Right lobe of liver (tissue), 6 donors: ENCODE results near the gene COX4I2. TPM values are rescaled to one million over a fixed set of nuclear protein-coding genes. Genes with fewer than 3 reads are reported as not detected.

Experiments
- ATAC-seq, 4 donors: fragments of 200-7000 bp; cut with Tn5 transposase; one replicate each; pipeline ENCODE4 v1.9.1; 2020; ENCODE audit warnings: mild to moderate bottlenecking in 4 of 4, moderate library complexity in 4 of 4
- DNase-seq, 3 donors: peaks; one replicate each; pipeline ENCODE4 v3.0.0-alpha.2; 2020
- H3K27ac ChIP-seq, 3 donors: fragments of 200-600 bp; one replicate each; pipeline ENCODE4 v1.8.0; 2022
- H3K27me3 ChIP-seq, 2 donors: fragments of 200-600 bp; one replicate each; pipeline ENCODE4 v1.8.0; 2022
- H3K36me3 ChIP-seq, 4 donors: fragments of 200-600 bp; sonication (generic) in 1 of 4; one replicate each; pipeline versions ENCODE4 v1.5.1 to v1.8.0; 2017 to 2022; ENCODE audit warnings: control low read depth in 1 of 4
- H3K4me1 ChIP-seq, 4 donors: fragments of 200-600 bp; sonication (generic) in 1 of 4; one replicate each; pipeline versions ENCODE4 v1.5.1 to v1.8.0; 2017 to 2022; ENCODE audit warnings: control low read depth in 1 of 4
- H3K4me3 ChIP-seq, 3 donors: fragments of 200-600 bp; one replicate each; pipeline ENCODE4 v1.8.0; 2022
- H3K9me3 ChIP-seq, 4 donors: fragments of 200-600 bp; sonication (generic) in 1 of 4; one replicate each; pipeline versions ENCODE4 v1.5.1 to v1.8.0; 2017 to 2022; ENCODE audit warnings: control low read depth in 1 of 4
- POLR2A ChIP-seq: fragments of 450-650 bp; IDR thresholded peaks from one replicate; pipeline ENCODE4 v1.6.1; 2017; ENCODE audit warnings: antibody characterized with exemption, mild to moderate bottlenecking
- WGBS: methylation state at CpG from one replicate; pipeline ENCODE4 v1.1.6; 2018; ENCODE audit warnings: low coverage, low lambda C conversion rate; ENCODE audit not compliant: insufficient coverage; ENCODE audit errors: missing lambda C conversion rate; 5-methylcytosine and 5-hydroxymethylcytosine counted together
- intact Hi-C, 2 donors: fragments of 100-400 bp; cut with DNase I; formaldehyde crosslinking; loops; one replicate each; pipeline versions ENCODE4 v1.11.2 to v1.14.1; 2022
- total RNA-seq, 6 experiments: library from RNA; depleted of rRNA in 2 of 6; stranded (reverse); fragments of >200 nt in 2 of 6; fragmentation: NEBNext Ultra II Directional in 3 of 6; extraction: Animal tissue kit (Norgen Biotek cat#: 25700) in 3 of 6; gene quantifications; one replicate each; pipeline versions ENCODE4 v1.1.0 to v1.2.4, GENCODE V29; 2016 to 2023
- TF ChIP-seq, protein P1 (sequence below), 4 donors: fragments of 200-600 bp in 3 of 4; fragments of 450-650 bp in 1 of 4; IDR thresholded peaks; one replicate each; pipeline versions ENCODE4 v1.5.1 to v1.8.0; 2016 to 2022; ENCODE audit warnings: antibody characterized with exemption in 4 of 4, mild to moderate bottlenecking in 2 of 4
- donor health status: DM: no; HTN: yes; CAD: no.
- donor health status: DM: no; HTN: no; CAD: no.
- donor health status: DM: no; HTN: no; CAD: no.
- donor health status: DM: no; HTN: yes; CAD: no.
- donor health status: DM: no; HTN: yes; CAD: no.

The COX4I2 gene
- total RNA-seq, 6 experiments from 2014 or later, result not detected

DNA sequence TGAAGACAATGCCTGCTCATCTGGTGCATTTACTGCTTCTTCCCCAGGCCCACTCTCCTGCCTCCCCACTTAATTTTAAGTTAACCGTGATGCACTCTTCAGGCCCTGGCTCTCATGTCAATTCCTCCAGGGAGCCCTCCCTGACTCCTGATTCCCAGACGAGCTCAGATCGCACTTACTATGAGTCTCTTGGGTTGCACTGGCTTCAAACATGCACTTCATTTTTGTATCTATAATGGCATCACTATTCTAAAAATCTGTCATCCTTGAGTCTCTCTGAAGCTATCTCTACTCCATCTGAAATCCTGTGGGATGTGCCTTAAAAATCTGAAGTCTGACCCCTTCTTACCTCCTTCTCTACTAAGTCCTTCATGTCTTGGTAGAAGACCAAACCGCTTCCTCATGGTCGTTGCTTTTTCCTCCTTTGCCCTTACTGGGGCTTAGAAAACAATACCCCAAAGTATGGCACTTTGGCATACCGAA, 24.7 kb downstream of the COX4I2 start:
- Histone ChIP-seq H3K4me3 (no peak overlapping the region), H3K9me3 (no peaks in the 10 kb centered on the region), H3K4me1 (peaks cover 0 to 48% (median 23%) of the 10 kb centered on the region in 4 donors), H3K27ac (peak overlapping the region; percentile 45 to 69 (median 57)), H3K27me3 (no peaks in the 10 kb centered on the region), H3K36me3 (peaks cover 0 to 9% (median 2%) of the 10 kb centered on the region in 4 donors)
- 59% methylated on average over 6 of the region's 6 CpGs for WGBS
- DNase-seq (no peak), ATAC-seq (no peak)
- no peak for TF ChIP-seq POLR2A
- TF ChIP-seq, protein P1, sequence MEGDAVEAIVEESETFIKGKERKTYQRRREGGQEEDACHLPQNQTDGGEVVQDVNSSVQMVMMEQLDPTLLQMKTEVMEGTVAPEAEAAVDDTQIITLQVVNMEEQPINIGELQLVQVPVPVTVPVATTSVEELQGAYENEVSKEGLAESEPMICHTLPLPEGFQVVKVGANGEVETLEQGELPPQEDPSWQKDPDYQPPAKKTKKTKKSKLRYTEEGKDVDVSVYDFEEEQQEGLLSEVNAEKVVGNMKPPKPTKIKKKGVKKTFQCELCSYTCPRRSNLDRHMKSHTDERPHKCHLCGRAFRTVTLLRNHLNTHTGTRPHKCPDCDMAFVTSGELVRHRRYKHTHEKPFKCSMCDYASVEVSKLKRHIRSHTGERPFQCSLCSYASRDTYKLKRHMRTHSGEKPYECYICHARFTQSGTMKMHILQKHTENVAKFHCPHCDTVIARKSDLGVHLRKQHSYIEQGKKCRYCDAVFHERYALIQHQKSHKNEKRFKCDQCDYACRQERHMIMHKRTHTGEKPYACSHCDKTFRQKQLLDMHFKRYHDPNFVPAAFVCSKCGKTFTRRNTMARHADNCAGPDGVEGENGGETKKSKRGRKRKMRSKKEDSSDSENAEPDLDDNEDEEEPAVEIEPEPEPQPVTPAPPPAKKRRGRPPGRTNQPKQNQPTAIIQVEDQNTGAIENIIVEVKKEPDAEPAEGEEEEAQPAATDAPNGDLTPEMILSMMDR (IDR thresholded peaks at IDR 0.05), result no peak
- intact Hi-C loops, result loop anchor here (5.0 kb wide), 1 partner anchor 60 kb away; the partner anchor contains the start of gene BCL2L1 (in 2 of the 2)

DNA sequence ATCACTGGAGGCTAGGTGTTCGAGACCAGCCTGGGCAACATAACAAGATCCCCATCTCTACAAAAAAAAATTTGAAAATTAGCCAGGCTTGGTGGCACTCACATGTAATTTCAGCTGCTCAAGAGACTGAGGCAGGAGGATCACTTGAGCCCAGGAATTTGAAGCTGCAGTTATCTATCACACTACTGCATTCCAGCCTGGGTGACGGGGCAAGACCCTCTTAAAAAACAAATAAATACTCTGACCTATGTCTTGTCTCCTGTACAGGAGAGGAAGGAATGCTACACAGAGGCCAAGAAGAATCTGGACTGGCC, 25.8 kb downstream of the COX4I2 start:
- Histone ChIP-seq H3K4me3 (no peak overlapping the region), H3K9me3 (no peaks in the 10 kb centered on the region), H3K4me1 (peaks cover 0 to 51% (median 23%) of the 10 kb centered on the region in 4 donors), H3K27me3 (no peaks in the 10 kb centered on the region), H3K27ac (peak overlapping the region in 2 of 3 donors; percentile 38 to 73), H3K36me3 (peaks cover 0 to 9% (median 2%) of the 10 kb centered on the region in 4 donors)
- WGBS, result 69% methylated on average over 2 of the region's 2 CpGs
- no peak for ATAC-seq
- TF ChIP-seq, protein P1 (IDR thresholded peaks at IDR 0.05), result no peak
- no peak for TF ChIP-seq POLR2A
- intact Hi-C loops, result loop anchor here (5.0 kb wide), 1 partner anchor 59 kb away; the partner anchor contains the start of gene BCL2L1 (in 2 of the 2)
- DNase-seq, result no peak

- Histone ChIP-seq H3K27ac (peak overlapping the region; percentile 29 to 73 (median 38)), H3K4me3 (no peak overlapping the region), H3K4me1 (peaks cover 0 to 51% (median 23%) of the 10 kb centered on the region in 4 donors), H3K27me3 (no peaks in the 10 kb centered on the region), H3K9me3 (no peaks in the 10 kb centered on the region), H3K36me3 (peaks cover 0 to 9% (median 2%) of the 10 kb centered on the region in 4 donors)
- DNase-seq (peak; percentile 48 to 86 (median 85)), ATAC-seq (peak; percentile 50 to 81 (median 78))
- 18% methylated on average over 7 of the region's 11 CpGs for WGBS
- peak; percentile 49 for TF ChIP-seq POLR2A
- TF ChIP-seq, protein P1 (IDR thresholded peaks at IDR 0.05), result no peak
- intact Hi-C loops, result loop anchor here (5.0 kb wide), 1 partner anchor 58 kb away; the partner anchor contains the start of gene BCL2L1 (in 2 of the 2)
Measured at GRCh38 chr20:31663838-31664695, 26.4 kb downstream of the COX4I2 start.

DNA sequence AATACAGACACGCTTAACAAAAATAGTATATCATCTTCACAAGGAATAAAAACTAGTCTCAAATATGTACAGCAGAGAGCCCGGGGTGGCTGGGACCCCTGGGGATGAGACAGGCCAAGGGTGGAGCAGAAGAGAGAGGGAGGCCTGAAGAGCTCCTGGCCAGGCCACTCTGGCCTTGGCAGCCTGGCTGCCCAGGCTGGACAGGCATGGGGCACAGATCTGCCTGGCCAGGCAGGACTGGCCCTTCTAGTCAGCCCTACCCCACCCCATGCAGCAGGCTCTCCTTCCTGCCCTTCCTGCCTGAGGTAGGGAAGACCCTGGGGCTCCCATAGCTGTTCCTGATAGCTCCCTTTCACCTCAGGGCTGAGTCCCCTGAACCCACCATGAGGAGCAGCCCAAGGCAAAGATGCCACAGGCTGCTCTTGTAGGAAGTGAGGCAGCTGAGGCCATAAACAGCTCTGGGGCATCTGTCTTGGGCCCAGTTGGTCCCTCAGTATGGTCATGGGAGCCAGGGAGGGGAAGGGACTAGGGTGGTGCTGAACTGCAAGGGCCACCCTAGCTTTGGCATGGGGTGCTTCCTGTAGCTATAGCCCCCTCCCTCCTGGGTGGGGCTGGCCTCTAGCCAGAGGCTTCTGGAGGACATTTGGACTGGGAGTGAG, 27.1 kb downstream of the COX4I2 start:
- Histone ChIP-seq H3K27me3 (no peaks in the 10 kb centered on the region), H3K4me1 (peaks cover 0 to 51% (median 23%) of the 10 kb centered on the region in 4 donors), H3K27ac (peak overlapping the region; percentile 29 to 73 (median 38)), H3K4me3 (no peak overlapping the region), H3K9me3 (no peaks in the 10 kb centered on the region), H3K36me3 (peaks cover 0 to 9% (median 2%) of the 10 kb centered on the region in 4 donors)
- DNase-seq (peak; percentile 42 to 66 (median 65)), ATAC-seq (peak; percentile 28 to 72 (median 66))
- 23% methylated on average over 2 of the region's 2 CpGs for WGBS
- TF ChIP-seq, protein P1 (IDR thresholded peaks at IDR 0.05), result no peak
- no peak for TF ChIP-seq POLR2A
- intact Hi-C loops, result loop anchor here (5.0 kb wide), 1 partner anchor 57 kb away; the partner anchor contains the start of gene BCL2L1 (in 2 of the 2)
